Sigmoid colon (tissue), 7 donors: ENCODE data around the gene FNIP1. TPM values are rescaled to one million over a fixed set of nuclear protein-coding genes. Genes with fewer than 3 reads are reported as not detected.

Experiments
- DNase-seq: peaks from one replicate; pipeline ENCODE4 v3.0.0-alpha.2; 2019
- H3K27ac ChIP-seq, 4 donors: fragments of 200-600 bp; sonication (generic); one replicate each; pipeline ENCODE4 v1.5.1; 2016 to 2019; ENCODE audit warnings: mild to moderate bottlenecking in 1 of 4
- H3K27me3 ChIP-seq, 3 donors: fragments of 200-600 bp; sonication (generic); one replicate each; pipeline ENCODE4 v1.5.1; 2019; ENCODE audit warnings: mild to moderate bottlenecking in 1 of 3
- H3K36me3 ChIP-seq, 4 donors: fragments of 200-600 bp; sonication (generic); one replicate each; pipeline ENCODE4 v1.5.1; 2016 to 2019
- H3K4me1 ChIP-seq, 4 donors: fragments of 200-600 bp; sonication (generic); one replicate each; pipeline ENCODE4 v1.5.1; 2017 to 2019
- H3K4me3 ChIP-seq, 4 donors: fragments of 200-600 bp; sonication (generic); one replicate each; pipeline ENCODE4 v1.5.1; 2017 to 2019; ENCODE audit warnings: mild to moderate bottlenecking in 2 of 4, moderate library complexity in 1 of 4
- H3K9me3 ChIP-seq, 4 donors: fragments of 200-600 bp in 3 of 4; sonication (generic) in 3 of 4; one replicate each; pipeline versions ENCODE4 v1.5.1 to v1.6.1; 2013 to 2019
- EP300 ChIP-seq, 4 donors: sonication (generic); formaldehyde crosslinking; IDR thresholded peaks; one replicate each; pipeline ENCODE4 v1.6.1; 2017; ENCODE audit warnings: antibody characterized with exemption in 4 of 4
- POLR2A ChIP-seq, 2 donors: fragments of 450-650 bp; IDR thresholded peaks; one replicate each; pipeline ENCODE4 v1.6.1; 2016; ENCODE audit warnings: antibody characterized with exemption in 2 of 2, mild to moderate bottlenecking in 2 of 2, moderate library complexity in 2 of 2
- POLR2AphosphoS5 ChIP-seq, 4 donors: sonication (generic); formaldehyde crosslinking; IDR thresholded peaks; one replicate each; pipeline ENCODE4 v1.6.1; 2017; ENCODE audit warnings: antibody characterized with exemption in 4 of 4
- WGBS, 2 donors: extraction: QIAGEN DNeasy Blood & Tissue Kit; methylation state at CpG; one replicate each; pipeline ENCODE4 v1.1.7; 2013; 5-methylcytosine and 5-hydroxymethylcytosine counted together
- intact Hi-C: fragments of 100-400 bp; cut with DNase I; formaldehyde crosslinking; loops from one replicate; pipeline ENCODE4 v1.15.1; 2023
- polyA plus RNA-seq, 3 donors: library from polyadenylated mRNA; stranded (reverse); fragments of 200-250 nt; gene quantifications; one replicate each; pipeline ENCODE4 v1.2.3, GENCODE V29; 2013
- total RNA-seq, 4 donors: library from RNA; depleted of rRNA; stranded (reverse); fragments of >200 nt; gene quantifications; one replicate each; pipeline ENCODE4 v1.1.0, GENCODE V29; 2016
- TF ChIP-seq, protein P1 (sequence below), 4 experiments: fragments of 450-650 bp in 3 of 4; fragments of 200-600 bp in 1 of 4; IDR thresholded peaks; one replicate each; pipeline ENCODE4 v1.5.1; 2016 to 2019; ENCODE audit warnings: antibody characterized with exemption in 4 of 4, mild to moderate bottlenecking in 3 of 4, moderate library complexity in 2 of 4
- donor health status: healthy with polysubstance abuse.
- donor health status: Bipolar disorder and iron deficiency.
- donor health status: healthy.

The FNIP1 gene
- total and polyA plus RNA-seq, 7 donors, result 3.6 to 74.4 (median 46.4) TPM

DNA sequence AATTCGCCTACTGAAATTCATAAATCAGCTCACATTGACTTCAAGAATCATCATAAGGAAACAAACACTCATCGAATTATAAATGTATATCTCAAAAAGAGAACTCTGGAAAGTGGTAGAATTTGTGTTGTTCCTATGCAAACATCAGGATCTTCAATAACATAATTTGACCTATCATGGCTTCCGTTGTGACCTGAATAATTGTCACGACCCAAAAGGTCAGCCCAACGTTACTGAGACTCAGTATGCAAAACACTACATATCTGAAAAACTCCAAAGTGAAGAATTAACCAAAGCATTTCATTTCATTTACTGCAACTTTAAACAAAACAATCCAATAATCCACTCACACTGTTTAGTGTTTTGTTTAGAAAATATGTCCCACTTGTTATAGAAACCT is 163.0 kb downstream of the FNIP1 start:
- Histone ChIP-seq H3K27me3 (no peaks in the 10 kb centered on the region), H3K27ac (peak overlapping the region; percentile 92 to 100 (median 99)), H3K36me3 (no peaks in the 10 kb centered on the region), H3K4me1 (peaks cover 2 to 48% (median 37%) of the 10 kb centered on the region in 4 donors), H3K9me3 (no peaks in the 10 kb centered on the region), H3K4me3 (peak overlapping the region; percentile 64 to 84 (median 66))
- WGBS, 2 donors, result 27 to 51% methylated on average over 5 of the region's 5 CpGs
- DNase-seq, result no peak
- intact Hi-C loops, result loop anchor here (2.0 to 10.0 kb wide), 3 partner anchors 39 to 459 kb away; partner anchors contain the start of genes CDC42SE2 and LYRM7
- TF ChIP-seq POLR2AphosphoS5 (IDR thresholded peaks at IDR 0.05) (no peak), EP300 (IDR thresholded peaks at IDR 0.05) (no peak), POLR2A (IDR thresholded peaks at IDR 0.05) (no peak)
- TF ChIP-seq, protein P1, sequence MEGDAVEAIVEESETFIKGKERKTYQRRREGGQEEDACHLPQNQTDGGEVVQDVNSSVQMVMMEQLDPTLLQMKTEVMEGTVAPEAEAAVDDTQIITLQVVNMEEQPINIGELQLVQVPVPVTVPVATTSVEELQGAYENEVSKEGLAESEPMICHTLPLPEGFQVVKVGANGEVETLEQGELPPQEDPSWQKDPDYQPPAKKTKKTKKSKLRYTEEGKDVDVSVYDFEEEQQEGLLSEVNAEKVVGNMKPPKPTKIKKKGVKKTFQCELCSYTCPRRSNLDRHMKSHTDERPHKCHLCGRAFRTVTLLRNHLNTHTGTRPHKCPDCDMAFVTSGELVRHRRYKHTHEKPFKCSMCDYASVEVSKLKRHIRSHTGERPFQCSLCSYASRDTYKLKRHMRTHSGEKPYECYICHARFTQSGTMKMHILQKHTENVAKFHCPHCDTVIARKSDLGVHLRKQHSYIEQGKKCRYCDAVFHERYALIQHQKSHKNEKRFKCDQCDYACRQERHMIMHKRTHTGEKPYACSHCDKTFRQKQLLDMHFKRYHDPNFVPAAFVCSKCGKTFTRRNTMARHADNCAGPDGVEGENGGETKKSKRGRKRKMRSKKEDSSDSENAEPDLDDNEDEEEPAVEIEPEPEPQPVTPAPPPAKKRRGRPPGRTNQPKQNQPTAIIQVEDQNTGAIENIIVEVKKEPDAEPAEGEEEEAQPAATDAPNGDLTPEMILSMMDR (IDR thresholded peaks at IDR 0.05), result no peak

DNA sequence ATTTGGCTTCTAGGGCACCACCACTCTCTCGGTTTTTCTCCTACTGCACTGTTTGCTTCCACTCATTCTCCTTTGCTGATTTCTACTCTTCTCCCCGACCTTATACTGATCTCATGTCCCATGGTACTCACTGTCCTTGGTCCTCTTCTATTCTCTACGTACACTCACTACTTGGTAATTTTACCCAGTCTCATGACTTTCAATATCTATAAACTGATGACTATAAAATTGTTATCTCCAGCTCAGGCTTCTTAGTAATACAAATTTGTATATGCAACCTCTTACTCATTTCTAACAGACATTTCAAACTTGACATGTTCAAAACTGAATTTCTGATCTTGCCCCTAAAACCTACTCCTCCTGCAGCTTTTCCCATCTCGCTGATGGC is 165.9 kb downstream of the FNIP1 start:
- DNase-seq, result no peak
- H3K27me3 ChIP-seq, result no peaks in the 10 kb centered on the region
- no peaks in the 10 kb centered on the region for H3K36me3 ChIP-seq
- H3K27ac ChIP-seq, result no peak overlapping the region
- no peaks in the 10 kb centered on the region for H3K9me3 ChIP-seq
- TF ChIP-seq POLR2AphosphoS5 (IDR thresholded peaks at IDR 0.05), result no peak
- TF ChIP-seq, protein P1 (IDR thresholded peaks at IDR 0.05), result no peak
- TF ChIP-seq EP300 (IDR thresholded peaks at IDR 0.05), result no peak
- H3K4me1 ChIP-seq, result peaks cover 2 to 41% (median 30%) of the 10 kb centered on the region in 4 donors
- WGBS, 2 donors, result 42 to 67% methylated on average over 4 of the region's 4 CpGs
- no peak overlapping the region for H3K4me3 ChIP-seq
- intact Hi-C loops, result loop anchor here (10.0 kb wide), 2 partner anchors 366 to 456 kb away; partner anchors contain the start of genes CDC42SE2 and LYRM7

DNA sequence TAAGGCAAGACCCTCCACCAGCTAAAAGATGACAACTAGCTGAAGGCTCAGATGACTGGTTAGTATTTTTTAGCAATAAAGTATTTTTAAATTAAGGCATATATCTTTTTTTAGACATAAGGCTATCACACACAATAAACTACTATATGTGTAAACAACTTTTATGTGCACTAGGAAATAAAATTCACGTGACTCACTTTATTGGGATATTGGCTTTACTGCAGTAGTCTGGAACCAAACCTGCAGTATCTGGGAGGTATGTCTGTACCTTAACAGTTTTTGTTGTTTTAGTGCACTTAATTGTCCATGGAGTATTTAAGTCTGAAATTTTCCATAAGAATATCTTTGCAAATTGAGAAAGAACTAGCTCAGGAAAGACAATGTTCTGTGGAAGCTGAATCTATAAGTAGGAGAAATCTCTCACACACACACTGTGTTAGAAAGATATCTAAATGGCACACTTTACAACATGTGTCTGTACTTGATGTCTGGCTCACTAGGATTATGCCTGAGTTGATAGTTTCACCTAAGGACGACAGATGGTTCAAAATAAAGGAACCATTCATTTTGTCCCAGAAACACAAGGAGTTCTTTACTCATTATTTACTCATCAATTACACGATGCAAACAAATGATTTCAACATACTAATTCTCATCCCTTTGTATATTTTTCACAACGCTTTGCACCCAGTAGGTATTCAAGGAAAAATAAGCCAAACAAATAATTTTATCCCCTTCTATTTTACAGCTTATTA is 166.4 kb downstream of the FNIP1 start:
- Histone ChIP-seq H3K36me3 (no peaks in the 10 kb centered on the region), H3K4me1 (peaks cover 0 to 38% (median 30%) of the 10 kb centered on the region in 4 donors), H3K27ac (no peak overlapping the region), H3K4me3 (no peak overlapping the region), H3K9me3 (no peaks in the 10 kb centered on the region), H3K27me3 (no peaks in the 10 kb centered on the region)
- intact Hi-C loops, result loop anchor here (10.0 kb wide), 2 partner anchors 366 to 456 kb away; partner anchors contain the start of genes CDC42SE2 and LYRM7
- TF ChIP-seq, protein P1 (IDR thresholded peaks at IDR 0.05), result no peak
- TF ChIP-seq EP300 (IDR thresholded peaks at IDR 0.05) (no peak), POLR2A (IDR thresholded peaks at IDR 0.05) (no peak), POLR2AphosphoS5 (IDR thresholded peaks at IDR 0.05) (no peak)
- 13 to 55% methylated on average over 4 of the region's 4 CpGs for WGBS, 2 donors
- no peak for DNase-seq

DNA sequence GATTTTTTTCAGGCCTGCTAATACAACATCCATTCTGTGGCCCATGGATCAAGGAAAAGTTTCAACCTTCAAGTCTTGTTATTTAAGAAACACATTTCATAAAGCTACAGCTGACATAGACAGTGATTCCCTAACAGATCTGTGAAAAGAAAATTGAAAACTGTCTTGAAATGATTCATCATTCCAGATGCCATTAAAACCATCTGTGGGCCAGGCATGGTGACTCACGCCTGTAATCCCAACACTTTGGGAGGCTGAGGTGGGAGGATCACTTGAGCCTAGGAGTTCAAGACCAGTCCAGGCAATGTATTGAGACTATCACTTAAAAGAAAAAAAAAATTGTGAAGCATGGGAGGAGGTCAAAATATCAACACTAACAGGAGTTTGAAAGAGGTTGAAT is 167.8 kb downstream of the FNIP1 start:
- Histone ChIP-seq H3K27ac (no peak overlapping the region), H3K4me3 (no peak overlapping the region), H3K4me1 (peaks cover 0 to 31% (median 27%) of the 10 kb centered on the region in 4 donors), H3K9me3 (no peaks in the 10 kb centered on the region), H3K36me3 (no peaks in the 10 kb centered on the region), H3K27me3 (no peaks in the 10 kb centered on the region)
- no peak for DNase-seq
- WGBS, 2 donors, result 72 to 83% methylated on average over 1 of the region's 1 CpG
- no peak for TF ChIP-seq POLR2AphosphoS5 (IDR thresholded peaks at IDR 0.05)
- TF ChIP-seq, protein P1 (IDR thresholded peaks at IDR 0.05), result no peak
- TF ChIP-seq POLR2A (IDR thresholded peaks at IDR 0.05), result no peak
- TF ChIP-seq EP300 (IDR thresholded peaks at IDR 0.05), result no peak
- intact Hi-C loops, result no loop called here
